H9 (cell line): ENCODE measurements around the gene PAK1. TPM values are rescaled to one million over a fixed set of nuclear protein-coding genes. Genes with fewer than 3 reads are reported as not detected.

Source experiments
- DNase-seq: peaks from one replicate; pipeline ENCODE4 v3.0.0-alpha.2; 2017
- H2AFZ ChIP-seq: one replicate; pipeline ENCODE4 v1.6.1; 2013; ENCODE audit warnings: mild to moderate bottlenecking, low read length, control low read depth, moderate library complexity
- H2AK5ac ChIP-seq: 2 replicates; pipeline ENCODE4 v1.6.1; 2013; ENCODE audit warnings: low read length, control low read depth, mixed read lengths; ENCODE audit not compliant: insufficient read length
- H2BK120ac ChIP-seq: one replicate; pipeline ENCODE4 v1.6.1; 2013; ENCODE audit warnings: low read depth, mild to moderate bottlenecking, low read length, control low read depth, inconsistent platforms; ENCODE audit not compliant: poor library complexity, severe bottlenecking
- H2BK12ac ChIP-seq: 2 replicates; pipeline ENCODE4 v1.6.1; 2013; ENCODE audit warnings: low read length, control low read depth, mixed read lengths, low read depth; ENCODE audit not compliant: insufficient read length
- H2BK15ac ChIP-seq: 2 replicates; pipeline ENCODE4 v1.6.1; 2013; ENCODE audit warnings: low read depth, low read length, control low read depth
- H2BK20ac ChIP-seq: one replicate; pipeline ENCODE4 v1.6.1; 2013; ENCODE audit warnings: low read depth, mild to moderate bottlenecking, low read length, control low read depth, inconsistent platforms; ENCODE audit not compliant: poor library complexity, severe bottlenecking
- H2BK5ac ChIP-seq: 2 replicates; pipeline ENCODE4 v1.6.1; 2013; ENCODE audit warnings: low read length, control low read depth, mixed read lengths; ENCODE audit not compliant: insufficient read length
- H3K14ac ChIP-seq: 2 replicates; pipeline ENCODE4 v1.6.1; 2013; ENCODE audit warnings: low read length, control low read depth; ENCODE audit not compliant: insufficient read depth
- H3K18ac ChIP-seq: 2 replicates; pipeline ENCODE4 v1.6.1; 2013; ENCODE audit warnings: low read depth, mild to moderate bottlenecking, mixed read lengths, low read length, control low read depth; ENCODE audit not compliant: insufficient read length
- H3K23ac ChIP-seq: 2 replicates; pipeline ENCODE4 v1.6.1; 2013; ENCODE audit warnings: low read length, control low read depth, mixed read lengths, low read depth; ENCODE audit not compliant: insufficient read length
- H3K23me2 ChIP-seq: 2 replicates; pipeline ENCODE4 v1.6.1; 2013; ENCODE audit warnings: low read depth, mild to moderate bottlenecking, mixed read lengths, low read length, control low read depth; ENCODE audit not compliant: insufficient read length, poor library complexity, severe bottlenecking
- H3K27ac ChIP-seq: 2 replicates; pipeline ENCODE4 v1.5.1; 2013; ENCODE audit warnings: low read length, control low read depth, mixed read lengths, low read depth; ENCODE audit not compliant: insufficient read length
- H3K27me3 ChIP-seq: 2 replicates; pipeline ENCODE4 v1.6.1; 2013; ENCODE audit warnings: low read length, control low read depth, inconsistent platforms; ENCODE audit not compliant: insufficient read depth
- H3K4ac ChIP-seq: 2 replicates; pipeline ENCODE4 v1.6.1; 2013; ENCODE audit warnings: low read depth, mild to moderate bottlenecking, control low read depth, inconsistent platforms, low read length, moderate library complexity
- H3K4me1 ChIP-seq: 2 replicates; pipeline ENCODE4 v1.6.1; 2013; ENCODE audit warnings: low read length, control low read depth, inconsistent platforms; ENCODE audit not compliant: insufficient read depth
- H3K4me2 ChIP-seq: 2 replicates; pipeline ENCODE4 v1.6.1; 2013; ENCODE audit warnings: low read length, control low read depth, mixed read lengths; ENCODE audit not compliant: insufficient read length, insufficient read depth
- H3K56ac ChIP-seq: 2 replicates; pipeline ENCODE4 v1.6.1; 2013; ENCODE audit warnings: low read depth, mild to moderate bottlenecking, mixed read lengths, low read length, control low read depth; ENCODE audit not compliant: insufficient read length
- H3K79me1 ChIP-seq: 2 replicates; pipeline ENCODE4 v1.6.1; 2013; ENCODE audit warnings: low read depth, mild to moderate bottlenecking, moderate library complexity, low read length, control low read depth, inconsistent platforms; ENCODE audit not compliant: insufficient read depth, poor library complexity, severe bottlenecking
- H3K79me2 ChIP-seq: 2 replicates; pipeline ENCODE4 v1.6.1; 2013; ENCODE audit warnings: low read length, control low read depth, inconsistent platforms; ENCODE audit not compliant: insufficient read depth
- H3K9ac ChIP-seq: 2 replicates; pipeline ENCODE4 v1.6.1; 2013; ENCODE audit warnings: low read length, control low read depth, mixed read lengths; ENCODE audit not compliant: insufficient read length; ENCODE audit errors: extremely low read depth
- H3K9me3 ChIP-seq: one replicate; pipeline ENCODE4 v1.6.1; 2013; ENCODE audit warnings: low read depth, low read length, inconsistent platforms; ENCODE audit not compliant: control insufficient read depth
- H3T11ph ChIP-seq: one replicate; pipeline ENCODE4 v1.6.1; 2013; ENCODE audit warnings: mild to moderate bottlenecking, low read length, control low read depth, inconsistent platforms
- H4K20me1 ChIP-seq: one replicate; pipeline ENCODE4 v1.6.1; 2013; ENCODE audit not compliant: control insufficient read depth, insufficient read length, insufficient read depth
- H4K5ac ChIP-seq: 2 replicates; pipeline ENCODE4 v1.6.1; 2013; ENCODE audit warnings: low read depth, mild to moderate bottlenecking, mixed read lengths, low read length, control low read depth; ENCODE audit not compliant: insufficient read length
- H4K8ac ChIP-seq: replicated peaks from 2 replicates; pipeline ENCODE4 v1.6.1; 2013; ENCODE audit warnings: low read length, control low read depth, mixed read lengths, low read depth; ENCODE audit not compliant: insufficient read length
- H4K91ac ChIP-seq: 2 replicates; pipeline ENCODE4 v1.6.1; 2013; ENCODE audit warnings: low read depth, mild to moderate bottlenecking, moderate library complexity, mixed read lengths, low read length, control low read depth; ENCODE audit not compliant: insufficient read length
- H3K27ac Mint-ChIP-seq, 3 experiments: 2 replicates in 2 of 3; 3 replicates in 1 of 3; pipeline ENCODE4 v1.8.0; 2020 to 2021; ENCODE audit warnings: mixed read lengths in 3 of 3, mild to moderate bottlenecking in 1 of 3, moderate library complexity in 1 of 3
- H3K27me3 Mint-ChIP-seq: 2 replicates; pipeline ENCODE4 v1.8.0; 2021; ENCODE audit warnings: low read depth, mild to moderate bottlenecking, moderate library complexity, mixed read lengths
- H3K36me3 Mint-ChIP-seq, 3 experiments: 2 replicates in 2 of 3; 3 replicates in 1 of 3; pipeline ENCODE4 v1.8.0; 2020 to 2021; ENCODE audit warnings: low read depth in 3 of 3, mixed read lengths in 3 of 3; ENCODE audit not compliant: insufficient read depth in 1 of 3
- H3K4me1 Mint-ChIP-seq, 2 experiments: 2 replicates each; pipeline ENCODE4 v1.8.0; 2020; ENCODE audit warnings: mixed read lengths in 2 of 2
- H3K4me3 Mint-ChIP-seq, 2 experiments: 2 replicates in 1 of 2; 3 replicates in 1 of 2; pipeline ENCODE4 v1.8.0; 2020 to 2021; ENCODE audit warnings: mild to moderate bottlenecking in 2 of 2, mixed read lengths in 2 of 2, moderate library complexity in 1 of 2
- H3K9me3 Mint-ChIP-seq, 2 experiments: 2 replicates in 1 of 2; 3 replicates in 1 of 2; pipeline ENCODE4 v1.8.0; 2020; ENCODE audit warnings: mild to moderate bottlenecking in 2 of 2, mixed read lengths in 2 of 2, moderate library complexity in 1 of 2
- CTCF ChIP-seq: fragments of 200-600 bp; sonication (generic); conservative IDR thresholded peaks from 3 replicates; pipeline ENCODE4 v1.8.0; 2021; ENCODE audit warnings: antibody characterized with exemption, mild to moderate bottlenecking
- WGBS: extraction: QIAGEN DNeasy Blood & Tissue Kit; methylation state at CpG from one replicate; pipeline ENCODE4 v1.1.7; 2013; ENCODE audit warnings: missing lambda C conversion rate, low lambda C conversion rate, mixed read lengths; ENCODE audit not compliant: insufficient read length; ENCODE audit errors: extremely low coverage; 5-methylcytosine and 5-hydroxymethylcytosine counted together
- total RNA-seq: library from RNA; stranded (reverse); gene quantifications from 2 replicates; pipeline ENCODE4 v1.2.1, GENCODE V29; 2021

The PAK1 gene
- total RNA-seq, 1 experiment from 2014 or later, result 122 TPM

- Histone ChIP-seq H3K27ac (no peak overlapping the region), H3K56ac (no peak overlapping the region)
- H3K9me3 Mint-ChIP-seq, result no peaks in the 10 kb centered on the region
Measured at GRCh38 chr11:77375107-77375506, 98.8 kb downstream of the PAK1 start.

More at GRCh38 chr11:77375107-77375506, 98.8 kb downstream of the PAK1 start:
- no peak overlapping the region for H3K18ac ChIP-seq
- no peak for DNase-seq
- no peak overlapping the region for H3K4me3 Mint-ChIP-seq
- no peak overlapping the region for H3K14ac ChIP-seq
- no peak overlapping the region for H2BK5ac ChIP-seq
- H3K23me2 ChIP-seq, result no peaks in the 10 kb centered on the region
- no peak overlapping the region for H3K9ac ChIP-seq
- no peak overlapping the region for H3K4me2 ChIP-seq
- H3K9me3 ChIP-seq, result no peaks in the 10 kb centered on the region
- H3K27me3 ChIP-seq, result no peaks in the 10 kb centered on the region
- H2AK5ac ChIP-seq, result no peak overlapping the region
- H3K79me2 ChIP-seq, result no peaks in the 10 kb centered on the region
- H4K91ac ChIP-seq, result no peak overlapping the region
- no peaks in the 10 kb centered on the region for H3K27me3 Mint-ChIP-seq
- H4K20me1 ChIP-seq, result no peaks in the 10 kb centered on the region
- no peaks in the 10 kb centered on the region; a peak in 1 of 4 replicates for H3K4me1 Mint-ChIP-seq
- H3K79me1 ChIP-seq, result peaks cover 3% of the 10 kb centered on the region
- no peak overlapping the region for H3K4ac ChIP-seq
- H2BK20ac ChIP-seq, result no peak overlapping the region
- no peak overlapping the region for H2BK12ac ChIP-seq
- no peak overlapping the region for H2AFZ ChIP-seq
- peak overlapping the region in 2 of 3 experiments; percentile 17 to 50; a peak in 2 of 7 replicates for H3K27ac Mint-ChIP-seq
- no peaks in the 10 kb centered on the region for H3K4me1 ChIP-seq
- no peak overlapping the region for H4K5ac ChIP-seq
- no peak for TF ChIP-seq CTCF
- H3K23ac ChIP-seq, result no peak overlapping the region
- H4K8ac ChIP-seq, result no peak overlapping the region
- peaks cover 28 to 71% (median 57%) of the 10 kb centered on the region in 3 experiments; a peak in 6 of 7 replicates for H3K36me3 Mint-ChIP-seq
- no peak overlapping the region for H2BK120ac ChIP-seq
- H3T11ph ChIP-seq, result no peak overlapping the region
- no peak overlapping the region for H2BK15ac ChIP-seq
- WGBS, result no CpG with 5 or more reads among the region's 2 CpGs
